ENCODE results near the gene PCDH15. TPM values are rescaled to one million over a fixed set of nuclear protein-coding genes. Genes with fewer than 3 reads are reported as not detected.

The PCDH15 gene
- total RNA-seq, 1 experiment from 2014 or later = not detected

- no peak overlapping the region for H3K4me3 Mint-ChIP-seq (ENCODE audit: low read depth, unreplicated experiment)
- no peaks in the 10 kb centered on the region for H3K36me3 Mint-ChIP-seq (ENCODE audit: insufficient read depth, unreplicated experiment)
- BruUV-seq (replicated peaks) = no TSS peak
- H3K4me1 Mint-ChIP-seq (ENCODE audit: low read depth, unreplicated experiment) = peaks cover 2% of the 10 kb centered on the region
- no peak for DNase-seq
- H3K27me3 Mint-ChIP-seq (ENCODE audit: unreplicated experiment) = no peaks in the 10 kb centered on the region
- no peak for TF ChIP-seq CTCF (IDR thresholded peaks at IDR 0.05; ENCODE audit: unreplicated experiment)
- intact Hi-C loops (cut with micrococcal nuclease; ENCODE audit: unreplicated experiment) = no loop called here
- CTCF ChIA-PET = no interaction called here
- H3K27ac Mint-ChIP-seq (ENCODE audit: unreplicated experiment) = no peak overlapping the region
- H3K9me3 Mint-ChIP-seq (ENCODE audit: low read depth, unreplicated experiment) = peaks cover 2% of the 10 kb centered on the region
Measured at GRCh38 chr10:54607983-54608382, 193.0 kb downstream of the PCDH15 start.

GRCh38 chr10:54594289-54594688 is 206.7 kb downstream of the PCDH15 start:
- no peaks in the 10 kb centered on the region for H3K27me3 Mint-ChIP-seq (ENCODE audit: unreplicated experiment)
- no peak for TF ChIP-seq CTCF (IDR thresholded peaks at IDR 0.05; ENCODE audit: unreplicated experiment)
- intact Hi-C loops (cut with micrococcal nuclease; ENCODE audit: unreplicated experiment) = no loop called here
- CTCF ChIA-PET = no interaction called here
- BruUV-seq (replicated peaks) = no TSS peak
- H3K27ac Mint-ChIP-seq (ENCODE audit: unreplicated experiment) = no peak overlapping the region
- H3K4me1 Mint-ChIP-seq (ENCODE audit: low read depth, unreplicated experiment) = no peaks in the 10 kb centered on the region
- no peaks in the 10 kb centered on the region for H3K36me3 Mint-ChIP-seq (ENCODE audit: insufficient read depth, unreplicated experiment)
- peaks cover 7% of the 10 kb centered on the region for H3K9me3 Mint-ChIP-seq (ENCODE audit: low read depth, unreplicated experiment)
- H3K4me3 Mint-ChIP-seq (ENCODE audit: low read depth, unreplicated experiment) = no peak overlapping the region
- no peak for DNase-seq

GRCh38 chr10:54587971-54588370 is 213.1 kb downstream of the PCDH15 start:
- DNase-seq = no peak
- intact Hi-C loops (cut with micrococcal nuclease; ENCODE audit: unreplicated experiment) = no loop called here
- CTCF ChIA-PET = interaction anchor here (0.6 kb wide), 1 partner anchor 822 kb away, joined by 3 read pairs; no protein-coding TSS in a partner anchor
- TF ChIP-seq CTCF (IDR thresholded peaks at IDR 0.05; ENCODE audit: unreplicated experiment) = no peak
- Mint-ChIP-seq H3K4me3 (ENCODE audit: low read depth, unreplicated experiment) (no peak overlapping the region), H3K4me1 (ENCODE audit: low read depth, unreplicated experiment) (peaks cover 7% of the 10 kb centered on the region), H3K27me3 (ENCODE audit: unreplicated experiment) (no peaks in the 10 kb centered on the region), H3K36me3 (ENCODE audit: insufficient read depth, unreplicated experiment) (no peaks in the 10 kb centered on the region), H3K9me3 (ENCODE audit: low read depth, unreplicated experiment) (no peaks in the 10 kb centered on the region), H3K27ac (ENCODE audit: unreplicated experiment) (no peak overlapping the region)
- no TSS peak for BruUV-seq (replicated peaks)

GRCh38 chr10:54585572-54585971 is 215.5 kb downstream of the PCDH15 start:
- CTCF ChIA-PET = interaction anchor here (0.7 kb wide), 1 partner anchor 1152 kb away, joined by 3 read pairs; no protein-coding TSS in a partner anchor
- no peak overlapping the region for H3K27ac Mint-ChIP-seq (ENCODE audit: unreplicated experiment)
- H3K4me1 Mint-ChIP-seq (ENCODE audit: low read depth, unreplicated experiment) = peaks cover 7% of the 10 kb centered on the region
- H3K27me3 Mint-ChIP-seq (ENCODE audit: unreplicated experiment) = no peaks in the 10 kb centered on the region
- peak; percentile 1 for DNase-seq
- H3K9me3 Mint-ChIP-seq (ENCODE audit: low read depth, unreplicated experiment) = no peaks in the 10 kb centered on the region
- intact Hi-C loops (cut with micrococcal nuclease; ENCODE audit: unreplicated experiment) = no loop called here
- no peak for TF ChIP-seq CTCF (IDR thresholded peaks at IDR 0.05; ENCODE audit: unreplicated experiment)
- H3K36me3 Mint-ChIP-seq (ENCODE audit: insufficient read depth, unreplicated experiment) = no peaks in the 10 kb centered on the region
- no TSS peak for BruUV-seq (replicated peaks)
- no peak overlapping the region for H3K4me3 Mint-ChIP-seq (ENCODE audit: low read depth, unreplicated experiment)

Measured in Calu3 (cell line).